Epidermal melanocyte (primary cell): ENCODE data around the gene DENND1A.
"Not testable (repeated sequence)": the region's sequence is repeated elsewhere in the genome, so short reads cannot be mapped to it uniquely, and the experiment has no call there.

Experiments
- DNase-seq: peaks from one replicate; pipeline ENCODE4 v3.0.0; 2011; ENCODE audit warnings: low spot score; ENCODE audit not compliant: insufficient read length

The DENND1A gene

GRCh38 chr9:123952641-123953495 lies 22.9 kb upstream of the DENND1A start:
- DNase-seq, result no peak

DNA sequence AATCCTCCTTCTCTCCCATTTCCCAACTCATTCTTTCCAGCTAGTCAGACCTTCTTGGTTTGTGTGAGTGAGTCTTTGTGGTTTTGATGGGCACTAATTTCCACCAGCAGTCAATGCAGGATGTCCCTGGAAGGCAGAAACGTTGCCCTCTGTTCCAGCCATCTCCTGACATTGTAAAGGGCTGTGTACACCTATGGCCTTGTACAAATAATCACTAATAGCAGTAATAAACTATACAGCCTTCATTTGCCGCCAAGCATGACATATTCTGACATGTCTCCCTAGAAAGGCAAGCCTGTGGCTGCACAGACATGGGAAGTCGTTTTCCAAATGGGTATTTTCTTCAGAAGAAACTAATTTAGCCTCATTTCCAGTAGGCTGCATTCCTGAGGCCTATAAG lies 18.4 kb upstream of the DENND1A start:
- no peak for DNase-seq

DNA sequence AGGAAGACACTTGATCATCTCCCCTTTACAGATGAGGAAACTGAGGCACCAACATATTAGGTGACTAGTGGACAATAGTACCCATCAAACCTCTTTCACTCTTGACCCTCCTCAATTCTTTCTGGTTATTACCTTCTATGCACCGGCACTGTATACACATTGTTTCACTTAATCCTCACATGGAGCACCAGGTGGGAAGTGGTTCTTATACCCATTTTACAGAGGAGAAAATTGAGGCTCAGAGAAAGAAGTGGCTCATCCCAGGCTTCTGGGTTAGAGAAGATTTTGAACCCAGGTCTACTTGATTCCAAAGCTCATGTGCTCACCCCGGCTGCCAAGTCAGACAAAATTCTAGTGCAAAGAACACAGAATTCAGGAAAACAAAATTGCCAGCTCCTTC lies 17.4 kb upstream of the DENND1A start:
- no peak for DNase-seq

GRCh38 chr9:123946101-123946821 lies 16.3 kb upstream of the DENND1A start:
- DNase-seq, result no peak

- no peak for DNase-seq
These were observed 15.6 kb upstream of the DENND1A start for GRCh38 chr9:123945532-123945931.

GRCh38 chr9:123944464-123944863 lies 14.5 kb upstream of the DENND1A start:
- DNase-seq, result not testable (repeated sequence)

DNA sequence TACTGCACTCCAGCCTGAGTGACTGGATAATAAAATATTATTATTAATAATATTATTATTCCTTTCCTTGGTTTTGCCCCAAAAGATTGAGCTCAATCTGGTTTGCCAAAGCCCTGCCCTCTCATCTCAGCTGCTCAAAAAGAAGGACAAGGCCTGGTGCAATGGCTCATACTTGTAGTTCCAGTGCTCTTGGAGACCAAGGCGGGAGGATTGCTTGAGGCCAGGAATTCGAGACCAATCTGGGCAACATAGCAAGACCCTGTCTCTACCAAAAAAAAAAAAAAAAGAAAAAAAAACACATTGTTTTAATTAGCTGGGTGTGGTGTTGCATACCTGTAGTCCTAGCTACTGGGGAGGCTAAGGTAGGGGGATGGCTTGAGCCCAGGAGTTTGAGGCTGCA lies 13.7 kb upstream of the DENND1A start:
- no peak for DNase-seq

DNA sequence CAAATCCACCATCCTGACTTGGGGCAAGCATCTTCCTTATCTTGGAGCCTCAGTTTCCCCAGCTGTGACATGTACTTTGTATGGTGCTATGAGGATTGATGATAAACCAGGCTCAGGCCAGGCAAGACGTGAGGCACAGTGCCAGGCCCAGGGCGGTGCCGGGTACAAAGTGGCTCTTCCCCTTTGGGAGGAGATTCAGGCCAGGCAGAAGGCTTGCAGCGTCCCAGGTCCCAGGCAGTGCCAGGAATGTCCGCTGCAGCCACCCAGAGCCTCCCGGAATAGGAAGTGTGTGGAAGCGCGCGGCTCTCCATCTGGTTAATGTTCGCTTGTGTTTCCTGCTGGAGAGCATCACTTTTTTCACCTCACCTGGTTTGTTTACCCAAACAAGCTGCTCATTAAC lies 12.6 kb upstream of the DENND1A start:
- no peak for DNase-seq

DNA sequence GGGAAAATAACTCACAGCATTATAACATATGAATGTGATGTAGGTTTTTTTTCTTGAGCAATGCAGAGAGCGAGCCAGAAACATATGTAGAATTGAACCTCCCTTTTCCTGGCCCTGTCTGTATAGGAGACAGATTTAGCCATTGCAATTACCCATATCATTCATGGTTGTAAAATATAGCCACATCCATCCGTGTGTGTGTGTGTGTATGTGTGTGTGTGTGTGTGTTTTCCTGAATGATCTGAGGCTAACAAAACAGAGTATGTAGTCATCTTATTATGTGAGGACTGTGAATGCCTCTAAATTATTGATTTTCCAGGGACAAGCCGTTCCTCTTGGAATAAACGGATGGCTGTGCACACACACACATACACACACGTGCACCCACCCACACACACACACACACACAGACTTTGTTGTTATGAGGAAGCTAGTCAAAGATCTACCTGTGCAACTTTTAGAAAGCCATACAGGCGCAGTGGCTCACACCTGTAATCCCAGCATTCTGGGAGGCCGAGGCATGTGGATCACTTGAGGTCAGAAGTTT lies 11.7 kb upstream of the DENND1A start:
- no peak for DNase-seq

GRCh38 chr9:123940721-123941523 lies 11.0 kb upstream of the DENND1A start:
- no peak for DNase-seq

DNA sequence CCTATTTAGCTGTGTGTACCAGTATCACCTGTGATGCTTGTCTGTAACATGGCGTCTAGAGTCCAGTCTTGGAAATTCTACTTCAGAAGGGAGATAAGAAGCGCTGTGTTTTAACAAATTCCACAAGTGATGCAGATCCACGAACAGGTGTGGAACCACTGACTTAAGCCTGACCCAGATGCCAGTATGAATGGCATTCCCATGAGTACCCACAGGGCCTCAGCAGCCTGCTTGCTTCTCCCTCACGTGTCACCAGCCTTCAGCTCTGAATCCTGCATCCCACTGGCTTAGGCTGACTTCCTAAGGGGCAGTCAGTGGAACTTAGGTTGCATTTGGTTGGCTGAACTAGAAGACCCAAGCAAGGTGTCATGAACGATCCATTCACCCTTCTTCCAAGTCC lies 8.5 kb upstream of the DENND1A start:
- DNase-seq, result no peak

DNA sequence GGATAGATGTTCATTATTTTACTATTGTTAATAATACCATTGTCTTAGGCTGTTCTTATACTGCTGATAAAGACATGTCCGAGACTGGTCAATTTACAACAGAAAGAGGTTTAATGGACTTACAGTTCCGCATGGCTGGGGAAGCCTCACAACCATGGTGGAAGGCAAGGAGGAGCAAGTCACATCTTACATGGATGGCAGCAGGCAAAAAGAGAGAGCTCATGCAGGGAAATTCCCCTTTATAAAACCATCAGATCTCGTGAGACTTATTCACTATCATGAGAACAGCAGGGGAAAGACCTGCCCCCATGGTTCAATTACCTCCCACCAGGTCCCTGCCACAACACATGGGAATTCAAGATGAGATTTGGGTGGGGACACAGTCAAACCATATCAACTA lies 6.6 kb upstream of the DENND1A start:
- DNase-seq, result not testable (repeated sequence)

GRCh38 chr9:123933440-123934212 lies 3.7 kb upstream of the DENND1A start:
- no peak for DNase-seq

DNA sequence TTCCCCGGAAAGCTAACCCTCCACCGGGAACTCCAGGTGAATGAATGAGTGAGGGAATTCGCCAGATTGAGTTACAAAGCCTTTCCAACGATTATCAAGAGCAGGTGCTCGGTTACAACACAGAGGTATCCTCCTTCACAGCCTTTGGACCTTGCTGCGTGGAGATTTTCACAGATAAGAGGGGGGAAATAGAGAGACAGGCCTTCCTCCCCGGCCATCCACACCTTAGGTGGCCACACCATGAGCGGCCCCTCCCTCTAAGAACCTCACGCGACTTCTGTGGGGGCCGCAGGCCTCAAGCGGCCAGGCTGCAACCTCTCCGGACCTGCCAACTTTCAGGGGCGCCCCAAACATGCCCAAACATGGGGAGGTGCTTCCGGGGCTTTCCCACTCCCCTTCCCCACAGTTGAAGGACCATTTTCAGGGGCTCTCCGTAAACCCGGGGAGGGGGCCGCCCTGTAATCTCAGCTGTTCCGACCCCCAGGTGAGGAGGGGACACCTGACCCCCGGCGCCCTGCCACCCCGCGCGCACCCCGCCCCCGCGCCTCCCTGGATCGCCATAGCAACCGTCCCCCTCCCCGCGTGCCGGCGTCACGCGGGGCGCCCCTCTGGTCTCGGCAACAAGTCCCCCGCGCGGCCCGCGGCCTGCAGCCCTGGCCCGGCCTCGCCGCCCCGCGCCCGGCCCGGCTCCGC lies 603 bp downstream of the DENND1A start:
- no peak for DNase-seq

DNA sequence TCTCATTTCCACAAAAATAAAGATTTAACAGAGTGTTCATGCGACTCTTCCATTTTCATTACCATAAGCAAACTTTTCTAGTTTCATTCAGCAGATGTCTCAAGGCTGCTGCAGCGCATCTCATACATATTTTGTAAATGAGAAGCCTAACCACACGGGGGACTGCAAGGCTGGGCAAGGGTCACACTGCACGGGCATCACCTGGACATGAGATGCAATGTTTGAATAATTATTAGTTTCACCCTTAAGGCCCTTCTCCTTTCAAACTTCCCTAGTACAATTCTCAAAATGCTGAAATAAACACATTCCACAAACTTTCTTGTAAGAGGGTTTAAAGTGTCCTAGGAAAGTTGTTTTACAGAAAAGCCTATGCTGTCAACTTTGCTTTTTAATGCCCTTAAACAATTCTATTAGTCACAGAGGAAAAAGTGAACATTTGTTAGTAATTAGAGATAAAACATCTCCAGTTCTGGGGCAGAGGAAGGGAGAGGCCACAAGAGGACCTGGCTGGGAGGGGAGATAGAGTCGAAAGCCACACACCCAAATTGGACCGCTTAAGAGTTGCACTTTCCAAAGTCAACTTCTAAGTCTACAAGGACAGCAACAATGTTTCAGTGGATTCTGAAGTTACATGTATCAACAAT lies 1.3 kb downstream of the DENND1A start:
- DNase-seq, result peak; percentile 36

GRCh38 chr9:123927625-123928532 lies 2.0 kb downstream of the DENND1A start:
- peak; percentile 91 for DNase-seq

DNA sequence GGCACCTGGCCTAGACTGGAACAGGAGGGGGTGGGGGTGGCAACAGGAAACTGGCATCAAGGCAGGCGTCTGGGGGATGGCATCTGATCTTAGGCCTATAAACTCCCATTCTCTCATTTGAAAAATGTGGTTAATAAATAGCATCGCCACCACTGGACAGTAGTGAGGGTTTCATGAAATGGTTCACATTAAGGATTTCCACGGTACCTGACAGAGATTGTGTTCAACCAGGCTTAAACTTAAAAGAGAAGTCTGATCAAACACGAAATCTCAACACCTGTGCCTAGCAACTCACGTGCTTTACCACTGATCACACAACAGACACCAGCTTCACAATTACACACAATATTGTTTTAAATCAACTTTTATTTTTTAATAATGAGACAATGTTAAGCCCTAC lies 3.0 kb downstream of the DENND1A start:
- DNase-seq, result no peak

DNA sequence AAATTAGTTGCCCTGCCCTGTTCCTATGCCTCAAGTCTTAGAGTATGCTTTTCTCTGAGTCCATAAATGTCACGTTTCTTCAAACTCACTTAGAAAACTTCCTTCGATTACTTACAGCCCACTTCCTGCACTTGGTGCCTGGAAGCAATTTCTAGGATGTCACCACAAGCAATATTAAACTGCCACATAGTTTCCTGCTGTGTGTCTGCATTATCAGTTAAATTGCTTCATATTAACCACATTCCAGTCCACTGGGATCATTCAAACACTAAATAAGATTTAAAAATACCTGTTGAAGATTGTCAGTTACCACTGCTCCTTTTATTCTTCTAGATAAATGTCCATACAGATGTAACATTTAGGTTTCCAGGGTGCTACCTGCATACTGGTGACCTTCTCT lies 4.1 kb downstream of the DENND1A start:
- DNase-seq, result no peak

- no peak for DNase-seq
These were observed 4.8 kb downstream of the DENND1A start for GRCh38 chr9:123925161-123925560.
